HCT116 (cell line): Measurements from ENCODE around the gene SCN4A. TPM values are rescaled to one million over a fixed set of nuclear protein-coding genes. Genes with fewer than 3 reads are reported as not detected.
"Not testable (repeated sequence)": the region's sequence is repeated elsewhere in the genome, so short reads cannot be mapped to it uniquely, and the experiment has no call there.

Source experiments
- ATAC-seq: fragments of 200-7000 bp; cut with Tn5 transposase; 2 replicates; pipeline ENCODE4 v1.9.1; 2020; ENCODE audit warnings: mild to moderate bottlenecking, moderate library complexity
- BruUV-seq: library from RNA; stranded (reverse); fragments of 400-500 nt; replicated peaks from 2 replicates; lab custom pipeline; 2021; lab: Mats Ljungman, UMichigan
- CTCF ChIA-PET: fragments of 300-600 bp; sonication (Branson Sonifier 250); formaldehyde crosslinking; loops from one replicate; lab custom pipeline; 2021; ENCODE audit warnings: antibody characterized with exemption; lab: Charles Lee
- POLR2A ChIA-PET: fragments of 300-600, 350-600 bp; sonication (Branson Sonifier 250); formaldehyde crosslinking; loops from one replicate; lab custom pipeline; 2021; ENCODE audit warnings: antibody characterized with exemption; lab: Charles Lee
- RAD21 ChIA-PET, 2 experiments: fragments of 300-600 bp; sonication (Branson Sonifier 250); formaldehyde crosslinking; loops; one replicate each; lab custom pipeline; 2023; ENCODE audit warnings: low total read pairs in 2 of 2; ENCODE audit not compliant: uncharacterized antibody in 2 of 2, unreplicated experiment in 2 of 2, low non-redundant PET in 1 of 2; lab: Charles Lee
- DNase-seq: peaks from one replicate; pipeline ENCODE4 v3.0.0-alpha.2; 2010; ENCODE audit warnings: low read depth, low spot score
- H2AFZ ChIP-seq: fragments of 200-600 bp; shearing (Covaris generic), sonication (generic); 2 replicates; pipeline ENCODE4 v1.6.1; 2017; ENCODE audit warnings: low read depth, mixed run types, mixed read lengths, antibody characterized with exemption, low read length; ENCODE audit not compliant: poor library complexity, severe bottlenecking
- H3K27ac ChIP-seq: 2 replicates; pipeline ENCODE4 v1.5.1; 2012; ENCODE audit warnings: low read depth, low read length
- H3K27me3 ChIP-seq: fragments of 200-600 bp; sonication (generic); 2 replicates; pipeline ENCODE4 v1.6.1; 2016; ENCODE audit warnings: mixed run types, low read length, mixed read lengths; ENCODE audit not compliant: insufficient read depth
- H3K36me3 ChIP-seq, 2 experiments: fragments of 200-500 bp in 1 of 2; fragments of 200-600 bp in 1 of 2; sonication (Bioruptor generic) in 1 of 2; sonication (generic) in 1 of 2; 2 replicates each; pipeline versions ENCODE4 v1.5.1 to v1.6.1; 2014 to 2016; ENCODE audit warnings: low read length in 2 of 2, inconsistent platforms in 1 of 2, mixed read lengths in 1 of 2, mixed run types in 1 of 2; ENCODE audit not compliant: insufficient read depth in 2 of 2, control insufficient read depth in 1 of 2
- H3K4me1 ChIP-seq, 2 experiments: fragments of 200-600 bp in 1 of 2; sonication (generic) in 1 of 2; 2 replicates each; pipeline versions ENCODE4 v1.5.1 to v1.6.1; 2012 to 2017; ENCODE audit warnings: low read length in 2 of 2, inconsistent platforms in 1 of 2, mild to moderate bottlenecking in 1 of 2, mixed read lengths in 1 of 2, mixed run types in 1 of 2, moderate library complexity in 1 of 2; ENCODE audit not compliant: insufficient read depth in 2 of 2, control insufficient read depth in 1 of 2
- H3K4me2 ChIP-seq: fragments of 200-600 bp; sonication (generic); 2 replicates; pipeline ENCODE4 v1.6.1; 2017; ENCODE audit warnings: mixed run types, low read length, mixed read lengths
- H3K4me3 ChIP-seq, 2 experiments: fragments of 200-600 bp in 1 of 2; sonication (generic) in 1 of 2; replicated peaks in 1 of 2; 2 replicates each; pipeline ENCODE4 v1.5.1; 2011 to 2016; ENCODE audit warnings: low read length in 2 of 2, control low read depth in 1 of 2, low read depth in 1 of 2, mild to moderate bottlenecking in 1 of 2, mixed read lengths in 1 of 2, mixed run types in 1 of 2
- H3K79me2 ChIP-seq: fragments of 200-600 bp; sonication (generic); 2 replicates; pipeline ENCODE4 v1.6.1; 2017; ENCODE audit warnings: mild to moderate bottlenecking, mixed run types, low read length, moderate library complexity, mixed read lengths; ENCODE audit not compliant: insufficient read depth
- H3K9ac ChIP-seq: fragments of 200-600 bp; sonication (generic); 2 replicates; pipeline ENCODE4 v1.6.1; 2016; ENCODE audit warnings: low read length, mixed read lengths
- H3K9me2 ChIP-seq: fragments of 200-600 bp; sonication (generic), shearing (Covaris generic); 2 replicates; pipeline ENCODE4 v1.6.1; 2017; ENCODE audit warnings: mixed run types, mild to moderate bottlenecking, moderate library complexity; ENCODE audit not compliant: insufficient read depth
- H3K9me3 ChIP-seq, 2 experiments: fragments of 200-500 bp in 1 of 2; fragments of 200-600 bp in 1 of 2; sonication (Bioruptor generic) in 1 of 2; sonication (generic) in 1 of 2; 2 replicates each; pipeline ENCODE4 v1.6.1; 2014 to 2017; ENCODE audit warnings: low read length in 2 of 2, mixed read lengths in 2 of 2, inconsistent platforms in 1 of 2, low read depth in 1 of 2, mild to moderate bottlenecking in 1 of 2, mixed run types in 1 of 2, moderate library complexity in 1 of 2; ENCODE audit not compliant: control insufficient read depth in 1 of 2, insufficient read depth in 1 of 2
- H4K20me1 ChIP-seq: fragments of 200-600 bp; sonication (generic), shearing (Covaris generic); 2 replicates; pipeline ENCODE4 v1.6.1; 2017; ENCODE audit warnings: mixed run types, mild to moderate bottlenecking, moderate library complexity; ENCODE audit not compliant: insufficient read depth
- EGR1 ChIP-seq: IDR thresholded peaks from 2 replicates; pipeline ENCODE4 v1.6.1; 2012; ENCODE audit warnings: low read depth
- ELF1 ChIP-seq: IDR thresholded peaks from 2 replicates; pipeline ENCODE4 v1.6.1; 2012; ENCODE audit warnings: low read depth, borderline replicate concordance
- EZH2 ChIP-seq: fragments of 200-600 bp; sonication (generic); IDR thresholded peaks from 2 replicates; pipeline ENCODE4 v1.6.1; 2017; ENCODE audit warnings: antibody characterized with exemption, mixed run types
- FOSL1 ChIP-seq: IDR thresholded peaks from 2 replicates; pipeline ENCODE4 v1.6.1; 2012; ENCODE audit warnings: low read depth
- JUND ChIP-seq: IDR thresholded peaks from 2 replicates; pipeline ENCODE4 v1.6.1; 2012
- POLR2A ChIP-seq: IDR thresholded peaks from 2 replicates; pipeline ENCODE4 v1.7.0; 2011; ENCODE audit warnings: borderline replicate concordance; ENCODE audit not compliant: insufficient read depth, insufficient read length; ENCODE audit errors: extremely low read depth
- RAD21 ChIP-seq: IDR thresholded peaks from 2 replicates; pipeline ENCODE4 v1.6.1; 2012; ENCODE audit warnings: low read depth, mild to moderate bottlenecking
- YY1 ChIP-seq: IDR thresholded peaks from 2 replicates; pipeline ENCODE4 v1.6.1; 2011; ENCODE audit warnings: low read length, low read depth, moderate library complexity, mild to moderate bottlenecking; ENCODE audit not compliant: insufficient replicate concordance; ENCODE audit errors: extremely low read depth
- ZFX ChIP-seq: fragments of 450-650 bp; IDR thresholded peaks from 2 replicates; pipeline ENCODE4 v1.6.1; 2017
- ZNF274 ChIP-seq: fragments of 200-500 bp; sonication (Bioruptor generic); IDR thresholded peaks from 2 replicates; pipeline ENCODE4 v1.6.1; 2014; ENCODE audit warnings: mild to moderate bottlenecking, low read depth, low read length, inconsistent platforms
- intact Hi-C: fragments of 100-400 bp; cut with micrococcal nuclease; formaldehyde crosslinking; loops from 2 replicates; pipeline ENCODE4 v1.10.0; 2022
- total RNA-seq: library from RNA; stranded (reverse); gene quantifications from one replicate; pipeline ENCODE4 v1.2.1, GENCODE V29; 2021; ENCODE audit not compliant: unreplicated experiment

SCN4A gene
- total RNA-seq, 1 experiment from 2014 or later: 2.7 TPM

DNA sequence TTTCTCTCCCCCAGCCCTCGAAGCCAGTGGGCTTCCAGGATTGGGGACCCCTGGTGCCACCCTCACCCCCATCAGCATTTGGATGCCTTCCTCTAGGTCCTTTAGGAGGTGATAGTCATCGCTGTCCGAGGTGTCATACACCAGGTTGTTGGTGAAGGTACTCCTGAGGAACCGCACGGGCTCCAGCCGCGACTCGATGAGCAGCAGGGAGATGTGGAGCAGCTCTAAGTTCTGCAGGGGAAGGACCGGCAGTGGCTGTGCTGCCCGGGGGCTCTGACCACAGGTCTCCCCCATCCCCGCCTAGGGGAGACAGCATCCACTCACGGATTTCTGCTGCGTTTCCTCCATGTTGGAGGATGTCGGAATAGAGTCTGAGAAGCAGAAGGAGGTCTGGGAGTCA, 62.6 kb downstream of the SCN4A start:
- no TSS peak for BruUV-seq
- intact Hi-C loops: loop anchor here (5.0 kb wide), 1 partner anchor 372 kb away; no protein-coding TSS in a partner anchor

DNA sequence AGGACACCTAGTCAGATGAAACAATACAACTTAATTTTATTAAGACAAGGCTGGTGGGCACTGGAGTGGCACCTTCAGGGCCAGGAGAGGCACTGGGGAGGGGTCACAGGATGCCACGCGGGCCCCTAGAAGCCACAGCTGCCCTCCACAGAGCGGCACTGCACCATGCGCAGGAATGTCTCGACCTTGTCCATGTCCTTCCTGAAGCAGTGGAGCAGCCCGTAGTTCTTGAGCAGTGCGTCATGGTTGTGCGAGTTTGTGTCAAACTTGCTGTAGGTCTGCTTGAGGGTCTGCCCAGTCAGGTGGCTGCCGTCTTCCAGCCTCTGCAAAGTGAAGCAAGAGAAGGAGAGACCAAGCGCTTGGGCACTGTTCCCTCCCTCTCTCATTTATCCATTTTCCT, 63.1 kb downstream of the SCN4A start:
- DNase-seq, H3K27ac ChIP-seq, H3K4me1 ChIP-seq, POLR2A ChIA-PET, RAD21 ChIA-PET, ATAC-seq, H3K4me2 ChIP-seq, H3K36me3 ChIP-seq, H3K9me3 ChIP-seq, H2AFZ ChIP-seq, CTCF ChIA-PET, H3K79me2 ChIP-seq, H3K27me3 ChIP-seq, H3K4me3 ChIP-seq, intact Hi-C loops, BruUV-seq, H3K9ac ChIP-seq, H4K20me1 ChIP-seq, H3K9me2 ChIP-seq: not testable (repeated sequence)

More for the DNA sequence above, 62.6 kb downstream of the SCN4A start:
- ATAC-seq (no peak), DNase-seq (no peak)
- no peaks in the 10 kb centered on the region for H3K9me2 ChIP-seq
- H3K79me2 ChIP-seq: no peaks in the 10 kb centered on the region
- H3K9ac ChIP-seq: no peak overlapping the region
- ChIA-PET CTCF (interaction anchor here (1.1 to 3.6 kb wide), 5 partner anchors 9 to 223 kb away, joined by 3 to 28 read pairs (median 8); partner anchors contain the start of gene GH1), RAD21 (no interaction called here), POLR2A (no interaction called here)
- TF ChIP-seq ELF1 (no peak), ZNF274 (no peak), RAD21 (no peak), FOSL1 (no peak), ZFX (no peak), YY1 (no peak), EGR1 (no peak), JUND (no peak), POLR2A (no peak), EZH2 (no peak)
- no peaks in the 10 kb centered on the region; the same call in 1 of the 2 replicates for H3K27me3 ChIP-seq
- H3K4me2 ChIP-seq: no peak overlapping the region
- no peaks in the 10 kb centered on the region for H3K4me1 ChIP-seq
- H3K4me3 ChIP-seq: no peak overlapping the region
- no peaks in the 10 kb centered on the region for H3K9me3 ChIP-seq
- no peaks in the 10 kb centered on the region for H4K20me1 ChIP-seq
- H3K27ac ChIP-seq: no peak overlapping the region
- no peaks in the 10 kb centered on the region for H3K36me3 ChIP-seq
- no peak overlapping the region for H2AFZ ChIP-seq
